ENCODE measurements around the gene MBD3L2B.

The MBD3L2B gene

GRCh38 chr19:6970021-6970420, 51.2 kb downstream of the MBD3L2B start:
- no peak for ATAC-seq
- TF ChIP-seq ZNF565 (CRISPR knock-in tag; conservative IDR thresholded peaks at IDR 0.05; ENCODE audit: low read depth) (no peak), CSRNP3 (CRISPR knock-in tag; IDR thresholded peaks at IDR 0.05) (no peak), ZFP30 (CRISPR knock-in tag; IDR thresholded peaks at IDR 0.05) (no peak), TCF4 (CRISPR knock-in tag; IDR thresholded peaks at IDR 0.05; ENCODE audit: borderline replicate concordance) (no peak), CREB5 (CRISPR knock-in tag; IDR thresholded peaks at IDR 0.05; ENCODE audit: low read depth) (no peak), PPARA (CRISPR knock-in tag; IDR thresholded peaks at IDR 0.05; ENCODE audit: borderline replicate concordance) (no peak), GLIS3 (CRISPR knock-in tag; IDR thresholded peaks at IDR 0.05) (no peak), CSDC2 (CRISPR knock-in tag; IDR thresholded peaks at IDR 0.05) (no peak), TOX (CRISPR knock-in tag; IDR thresholded peaks at IDR 0.05; ENCODE audit: borderline replicate concordance) (no peak), ARNTL (CRISPR knock-in tag; IDR thresholded peaks at IDR 0.05; ENCODE audit: borderline replicate concordance, low read depth) (no peak), ESRRG (CRISPR knock-in tag; IDR thresholded peaks at IDR 0.05) (no peak), ZC3H10 (CRISPR knock-in tag; IDR thresholded peaks at IDR 0.05) (no peak), POU6F1 (CRISPR knock-in tag; IDR thresholded peaks at IDR 0.05; ENCODE audit: borderline replicate concordance, low read depth) (no peak), TSHZ2 (CRISPR knock-in tag; IDR thresholded peaks at IDR 0.05) (no peak), SNAI2 (CRISPR knock-in tag; IDR thresholded peaks at IDR 0.05) (no peak)

GRCh38 chr19:6969490-6969889, 51.7 kb downstream of the MBD3L2B start:
- no peak for ATAC-seq
- TF ChIP-seq SNAI2 (CRISPR knock-in tag; IDR thresholded peaks at IDR 0.05) (no peak), GLIS3 (CRISPR knock-in tag; IDR thresholded peaks at IDR 0.05) (no peak), ZNF565 (CRISPR knock-in tag; conservative IDR thresholded peaks at IDR 0.05; ENCODE audit: low read depth) (no peak), ZFP3 (CRISPR knock-in tag; IDR thresholded peaks at IDR 0.05) (no peak), RARB (CRISPR knock-in tag; IDR thresholded peaks at IDR 0.05) (no peak), PATZ1 (CRISPR knock-in tag; IDR thresholded peaks at IDR 0.05; ENCODE audit: borderline replicate concordance) (no peak), BACH2 (CRISPR knock-in tag; IDR thresholded peaks at IDR 0.05; ENCODE audit: borderline replicate concordance) (no peak), CSRNP3 (CRISPR knock-in tag; IDR thresholded peaks at IDR 0.05) (no peak), TSHZ2 (CRISPR knock-in tag; IDR thresholded peaks at IDR 0.05) (no peak), ESRRG (CRISPR knock-in tag; IDR thresholded peaks at IDR 0.05) (no peak), TOX (CRISPR knock-in tag; IDR thresholded peaks at IDR 0.05; ENCODE audit: borderline replicate concordance) (no peak), CSDC2 (CRISPR knock-in tag; IDR thresholded peaks at IDR 0.05) (no peak), ZC3H10 (CRISPR knock-in tag; IDR thresholded peaks at IDR 0.05) (no peak), ZNF8 (CRISPR knock-in tag; IDR thresholded peaks at IDR 0.05) (no peak), OSR1 (CRISPR knock-in tag; IDR thresholded peaks at IDR 0.05) (no peak), POU6F1 (CRISPR knock-in tag; IDR thresholded peaks at IDR 0.05; ENCODE audit: borderline replicate concordance, low read depth) (no peak), ARNTL (CRISPR knock-in tag; IDR thresholded peaks at IDR 0.05; ENCODE audit: borderline replicate concordance, low read depth) (no peak), CREB5 (CRISPR knock-in tag; IDR thresholded peaks at IDR 0.05; ENCODE audit: low read depth) (no peak)

Data from SK-N-SH treated with all-trans-retinoic acid at 6 μM for 48 hours (cell line).